HCT116 (cell line): Measurements from ENCODE around the gene PNRC1. TPM values are rescaled to one million over a fixed set of nuclear protein-coding genes. Genes with fewer than 3 reads are reported as not detected.

Experiments
- ATAC-seq: fragments of 200-7000 bp; cut with Tn5 transposase; 2 replicates; pipeline ENCODE4 v1.9.1; 2020; ENCODE audit warnings: mild to moderate bottlenecking, moderate library complexity
- BruUV-seq: library from RNA; stranded (reverse); fragments of 400-500 nt; replicated peaks from 2 replicates; lab custom pipeline; 2021; lab: Mats Ljungman, UMichigan
- CTCF ChIA-PET: fragments of 300-600 bp; sonication (Branson Sonifier 250); formaldehyde crosslinking; loops from one replicate; lab custom pipeline; 2021; ENCODE audit warnings: antibody characterized with exemption; lab: Charles Lee
- POLR2A ChIA-PET: fragments of 300-600, 350-600 bp; sonication (Branson Sonifier 250); formaldehyde crosslinking; loops from one replicate; lab custom pipeline; 2021; ENCODE audit warnings: antibody characterized with exemption; lab: Charles Lee
- RAD21 ChIA-PET, 2 experiments: fragments of 300-600 bp; sonication (Branson Sonifier 250); formaldehyde crosslinking; loops; one replicate each; lab custom pipeline; 2023; ENCODE audit warnings: low total read pairs in 2 of 2; ENCODE audit not compliant: uncharacterized antibody in 2 of 2, unreplicated experiment in 2 of 2, low non-redundant PET in 1 of 2; lab: Charles Lee
- DNase-seq: peaks from one replicate; pipeline ENCODE4 v3.0.0-alpha.2; 2010; ENCODE audit warnings: low read depth, low spot score
- H2AFZ ChIP-seq: fragments of 200-600 bp; shearing (Covaris generic), sonication (generic); 2 replicates; pipeline ENCODE4 v1.6.1; 2017; ENCODE audit warnings: low read depth, mixed run types, mixed read lengths, antibody characterized with exemption, low read length; ENCODE audit not compliant: poor library complexity, severe bottlenecking
- H3K27ac ChIP-seq: 2 replicates; pipeline ENCODE4 v1.5.1; 2012; ENCODE audit warnings: low read depth, low read length
- H3K27me3 ChIP-seq: fragments of 200-600 bp; sonication (generic); 2 replicates; pipeline ENCODE4 v1.6.1; 2016; ENCODE audit warnings: mixed run types, low read length, mixed read lengths; ENCODE audit not compliant: insufficient read depth
- H3K36me3 ChIP-seq, 2 experiments: fragments of 200-500 bp in 1 of 2; fragments of 200-600 bp in 1 of 2; sonication (Bioruptor generic) in 1 of 2; sonication (generic) in 1 of 2; 2 replicates each; pipeline versions ENCODE4 v1.5.1 to v1.6.1; 2014 to 2016; ENCODE audit warnings: low read length in 2 of 2, inconsistent platforms in 1 of 2, mixed read lengths in 1 of 2, mixed run types in 1 of 2; ENCODE audit not compliant: insufficient read depth in 2 of 2, control insufficient read depth in 1 of 2
- H3K4me1 ChIP-seq, 2 experiments: fragments of 200-600 bp in 1 of 2; sonication (generic) in 1 of 2; 2 replicates each; pipeline versions ENCODE4 v1.5.1 to v1.6.1; 2012 to 2017; ENCODE audit warnings: low read length in 2 of 2, inconsistent platforms in 1 of 2, mild to moderate bottlenecking in 1 of 2, mixed read lengths in 1 of 2, mixed run types in 1 of 2, moderate library complexity in 1 of 2; ENCODE audit not compliant: insufficient read depth in 2 of 2, control insufficient read depth in 1 of 2
- H3K4me2 ChIP-seq: fragments of 200-600 bp; sonication (generic); 2 replicates; pipeline ENCODE4 v1.6.1; 2017; ENCODE audit warnings: mixed run types, low read length, mixed read lengths
- H3K4me3 ChIP-seq, 2 experiments: fragments of 200-600 bp in 1 of 2; sonication (generic) in 1 of 2; replicated peaks in 1 of 2; 2 replicates each; pipeline ENCODE4 v1.5.1; 2011 to 2016; ENCODE audit warnings: low read length in 2 of 2, control low read depth in 1 of 2, low read depth in 1 of 2, mild to moderate bottlenecking in 1 of 2, mixed read lengths in 1 of 2, mixed run types in 1 of 2
- H3K79me2 ChIP-seq: fragments of 200-600 bp; sonication (generic); 2 replicates; pipeline ENCODE4 v1.6.1; 2017; ENCODE audit warnings: mild to moderate bottlenecking, mixed run types, low read length, moderate library complexity, mixed read lengths; ENCODE audit not compliant: insufficient read depth
- H3K9ac ChIP-seq: fragments of 200-600 bp; sonication (generic); 2 replicates; pipeline ENCODE4 v1.6.1; 2016; ENCODE audit warnings: low read length, mixed read lengths
- H3K9me2 ChIP-seq: fragments of 200-600 bp; sonication (generic), shearing (Covaris generic); 2 replicates; pipeline ENCODE4 v1.6.1; 2017; ENCODE audit warnings: mixed run types, mild to moderate bottlenecking, moderate library complexity; ENCODE audit not compliant: insufficient read depth
- H3K9me3 ChIP-seq, 2 experiments: fragments of 200-500 bp in 1 of 2; fragments of 200-600 bp in 1 of 2; sonication (Bioruptor generic) in 1 of 2; sonication (generic) in 1 of 2; 2 replicates each; pipeline ENCODE4 v1.6.1; 2014 to 2017; ENCODE audit warnings: low read length in 2 of 2, mixed read lengths in 2 of 2, inconsistent platforms in 1 of 2, low read depth in 1 of 2, mild to moderate bottlenecking in 1 of 2, mixed run types in 1 of 2, moderate library complexity in 1 of 2; ENCODE audit not compliant: control insufficient read depth in 1 of 2, insufficient read depth in 1 of 2
- H4K20me1 ChIP-seq: fragments of 200-600 bp; sonication (generic), shearing (Covaris generic); 2 replicates; pipeline ENCODE4 v1.6.1; 2017; ENCODE audit warnings: mixed run types, mild to moderate bottlenecking, moderate library complexity; ENCODE audit not compliant: insufficient read depth
- EGR1 ChIP-seq: IDR thresholded peaks from 2 replicates; pipeline ENCODE4 v1.6.1; 2012; ENCODE audit warnings: low read depth
- JUND ChIP-seq: IDR thresholded peaks from 2 replicates; pipeline ENCODE4 v1.6.1; 2012
- SIN3A ChIP-seq: IDR thresholded peaks from 2 replicates; pipeline ENCODE4 v1.6.1; 2012; ENCODE audit warnings: low read depth
- SRF ChIP-seq: IDR thresholded peaks from 2 replicates; pipeline ENCODE4 v1.6.1; 2012; ENCODE audit warnings: low read depth
- YY1 ChIP-seq: IDR thresholded peaks from 2 replicates; pipeline ENCODE4 v1.6.1; 2011; ENCODE audit warnings: low read length, low read depth, moderate library complexity, mild to moderate bottlenecking; ENCODE audit not compliant: insufficient replicate concordance; ENCODE audit errors: extremely low read depth
- intact Hi-C: fragments of 100-400 bp; cut with micrococcal nuclease; formaldehyde crosslinking; loops from 2 replicates; pipeline ENCODE4 v1.10.0; 2022
- total RNA-seq: library from RNA; stranded (reverse); gene quantifications from one replicate; pipeline ENCODE4 v1.2.1, GENCODE V29; 2021; ENCODE audit not compliant: unreplicated experiment
- TF ChIP-seq, protein P1 (sequence below): IDR thresholded peaks from 2 replicates; pipeline ENCODE4 v1.6.1; 2012
- TF ChIP-seq, protein P2 (sequence below): IDR thresholded peaks from 2 replicates; pipeline ENCODE4 v1.6.1; 2012; ENCODE audit warnings: low read depth

The PNRC1 gene
- total RNA-seq, 1 experiment from 2014 or later, result 66.8 TPM

DNA sequence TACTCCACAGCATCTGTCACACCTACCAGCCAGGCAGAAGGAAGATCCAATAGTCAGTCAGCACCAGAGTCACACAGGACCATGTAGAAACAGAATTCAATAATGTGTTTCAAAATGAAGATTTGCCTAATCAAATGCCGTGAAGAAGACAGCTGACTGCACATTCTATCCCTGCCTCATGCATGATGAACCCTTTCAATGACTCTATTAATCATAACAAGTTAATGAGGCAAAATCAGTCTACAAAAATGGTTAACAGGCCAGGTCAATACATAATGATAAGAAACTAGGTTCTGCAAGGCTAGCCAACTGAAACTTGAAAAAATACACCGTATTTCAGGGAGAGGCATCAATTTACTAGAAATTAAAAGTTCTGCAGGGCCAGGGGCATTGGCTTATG is 6.7 kb upstream of the PNRC1 start:
- Histone ChIP-seq H3K9me3 (no peaks in the 10 kb centered on the region), H4K20me1 (no peaks in the 10 kb centered on the region), H3K27ac (no peak overlapping the region), H2AFZ (no peak overlapping the region), H3K27me3 (no peaks in the 10 kb centered on the region), H3K9me2 (no peaks in the 10 kb centered on the region), H3K36me3 (no peaks in the 10 kb centered on the region), H3K9ac (no peak overlapping the region), H3K79me2 (no peaks in the 10 kb centered on the region), H3K4me1 (peaks cover 5% of the 10 kb centered on the region in 2 experiments; a peak in 2 of 4 replicates), H3K4me3 (no peak overlapping the region), H3K4me2 (no peak overlapping the region)
- BruUV-seq, result no TSS peak
- POLR2A ChIA-PET, result interaction anchor here (0.7 kb wide), 1 partner anchor 28 kb away, joined by 3 read pairs; no protein-coding TSS in a partner anchor
- CTCF ChIA-PET, result no interaction called here
- RAD21 ChIA-PET, result no interaction called here
- ATAC-seq (no peak), DNase-seq (no peak)
- intact Hi-C loops, result no loop called here
- TF ChIP-seq, protein P1, sequence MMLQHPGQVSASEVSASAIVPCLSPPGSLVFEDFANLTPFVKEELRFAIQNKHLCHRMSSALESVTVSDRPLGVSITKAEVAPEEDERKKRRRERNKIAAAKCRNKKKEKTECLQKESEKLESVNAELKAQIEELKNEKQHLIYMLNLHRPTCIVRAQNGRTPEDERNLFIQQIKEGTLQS, result no peak
- TF ChIP-seq JUND (no peak), YY1 (no peak), SIN3A (no peak), EGR1 (no peak), SRF (no peak)
- TF ChIP-seq, protein P2, sequence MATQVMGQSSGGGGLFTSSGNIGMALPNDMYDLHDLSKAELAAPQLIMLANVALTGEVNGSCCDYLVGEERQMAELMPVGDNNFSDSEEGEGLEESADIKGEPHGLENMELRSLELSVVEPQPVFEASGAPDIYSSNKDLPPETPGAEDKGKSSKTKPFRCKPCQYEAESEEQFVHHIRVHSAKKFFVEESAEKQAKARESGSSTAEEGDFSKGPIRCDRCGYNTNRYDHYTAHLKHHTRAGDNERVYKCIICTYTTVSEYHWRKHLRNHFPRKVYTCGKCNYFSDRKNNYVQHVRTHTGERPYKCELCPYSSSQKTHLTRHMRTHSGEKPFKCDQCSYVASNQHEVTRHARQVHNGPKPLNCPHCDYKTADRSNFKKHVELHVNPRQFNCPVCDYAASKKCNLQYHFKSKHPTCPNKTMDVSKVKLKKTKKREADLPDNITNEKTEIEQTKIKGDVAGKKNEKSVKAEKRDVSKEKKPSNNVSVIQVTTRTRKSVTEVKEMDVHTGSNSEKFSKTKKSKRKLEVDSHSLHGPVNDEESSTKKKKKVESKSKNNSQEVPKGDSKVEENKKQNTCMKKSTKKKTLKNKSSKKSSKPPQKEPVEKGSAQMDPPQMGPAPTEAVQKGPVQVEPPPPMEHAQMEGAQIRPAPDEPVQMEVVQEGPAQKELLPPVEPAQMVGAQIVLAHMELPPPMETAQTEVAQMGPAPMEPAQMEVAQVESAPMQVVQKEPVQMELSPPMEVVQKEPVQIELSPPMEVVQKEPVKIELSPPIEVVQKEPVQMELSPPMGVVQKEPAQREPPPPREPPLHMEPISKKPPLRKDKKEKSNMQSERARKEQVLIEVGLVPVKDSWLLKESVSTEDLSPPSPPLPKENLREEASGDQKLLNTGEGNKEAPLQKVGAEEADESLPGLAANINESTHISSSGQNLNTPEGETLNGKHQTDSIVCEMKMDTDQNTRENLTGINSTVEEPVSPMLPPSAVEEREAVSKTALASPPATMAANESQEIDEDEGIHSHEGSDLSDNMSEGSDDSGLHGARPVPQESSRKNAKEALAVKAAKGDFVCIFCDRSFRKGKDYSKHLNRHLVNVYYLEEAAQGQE, result no peak
- TF ChIP-seq, all 23 proteins: peak for 0
